Body of pancreas (tissue), 4 donors: ENCODE results near the gene WLS.
"Not testable (repeated sequence)": the region's sequence is repeated elsewhere in the genome, so short reads cannot be mapped to it uniquely, and the experiment has no call there.

ENCODE experiments used
- CTCF ChIP-seq, 7 experiments: fragments of 450-650 bp in 4 of 7; fragments of 200-600 bp in 3 of 7; sonication (generic) in 3 of 7; IDR thresholded peaks; one replicate each; pipeline ENCODE4 v1.5.1; 2016 to 2019; ENCODE audit warnings: antibody characterized with exemption in 7 of 7
- POLR2A ChIP-seq, 3 donors: fragments of 450-650 bp; IDR thresholded peaks; one replicate each; pipeline ENCODE4 v1.6.1; 2016; ENCODE audit warnings: antibody characterized with exemption in 3 of 3, mild to moderate bottlenecking in 2 of 3

- TF ChIP-seq CTCF, POLR2A (IDR thresholded peaks at IDR 0.05): not testable (repeated sequence)
These were observed 60.5 kb downstream of the WLS start for GRCh38 chr1:68171795-68172194.
